GM19463 (cell line): ENCODE data around the gene PHLDB2.

ENCODE experiments used
- ATAC-seq: cut with Tn5 transposase; IDR thresholded peaks from one replicate; pipeline ENCODE4 v1.9.1; 2021; ENCODE audit warnings: mild to moderate bottlenecking, moderate library complexity; ENCODE audit not compliant: unreplicated experiment

The PHLDB2 gene

GRCh38 chr3:111850537-111850936, 8.5 kb upstream of the PHLDB2 start:
- no peak for ATAC-seq

GRCh38 chr3:111851511-111851954, 7.5 kb upstream of the PHLDB2 start:
- no peak for ATAC-seq

- ATAC-seq = no peak
Observed at GRCh38 chr3:111852540-111852939, 6.5 kb upstream of the PHLDB2 start.

GRCh38 chr3:111853068-111853467, 6.0 kb upstream of the PHLDB2 start:
- no peak for ATAC-seq

GRCh38 chr3:111854990-111855389, 4.1 kb upstream of the PHLDB2 start:
- no peak for ATAC-seq

GRCh38 chr3:111856501-111856900, 2.6 kb upstream of the PHLDB2 start:
- ATAC-seq = no peak

GRCh38 chr3:111857474-111857873, 1.6 kb upstream of the PHLDB2 start:
- no peak for ATAC-seq

- ATAC-seq = no peak
Observed at GRCh38 chr3:111858642-111859041, 423 bp upstream of the PHLDB2 start.

- ATAC-seq = peak; percentile 79
Observed at GRCh38 chr3:111859974-111860859, 1.2 kb downstream of the PHLDB2 start.

- ATAC-seq = no peak
Observed at GRCh38 chr3:111861391-111861790, 2.3 kb downstream of the PHLDB2 start.

- ATAC-seq = no peak
Observed at GRCh38 chr3:111862415-111862814, 3.4 kb downstream of the PHLDB2 start.

- ATAC-seq = no peak
Observed at GRCh38 chr3:111862974-111863373, 3.9 kb downstream of the PHLDB2 start.

GRCh38 chr3:111863942-111864694, 5.1 kb downstream of the PHLDB2 start:
- ATAC-seq = no peak

- no peak for ATAC-seq
Observed at GRCh38 chr3:111864821-111865656, 6.0 kb downstream of the PHLDB2 start.

- ATAC-seq = no peak
Observed at GRCh38 chr3:111867889-111868426, 8.9 kb downstream of the PHLDB2 start.

- ATAC-seq = no peak
Observed at GRCh38 chr3:111870620-111871019, 11.6 kb downstream of the PHLDB2 start.

- no peak for ATAC-seq
Observed at GRCh38 chr3:111871809-111872623, 13.0 kb downstream of the PHLDB2 start.

- no peak for ATAC-seq
Observed at GRCh38 chr3:111872979-111873378, 13.9 kb downstream of the PHLDB2 start.

- no peak for ATAC-seq
Observed at GRCh38 chr3:111874177-111874820, 15.2 kb downstream of the PHLDB2 start.
